Measurements from ENCODE around the gene CERS4.
"Not testable (repeated sequence)": the region's sequence is repeated elsewhere in the genome, so short reads cannot be mapped to it uniquely, and the experiment has no call there.

The CERS4 gene

DNA sequence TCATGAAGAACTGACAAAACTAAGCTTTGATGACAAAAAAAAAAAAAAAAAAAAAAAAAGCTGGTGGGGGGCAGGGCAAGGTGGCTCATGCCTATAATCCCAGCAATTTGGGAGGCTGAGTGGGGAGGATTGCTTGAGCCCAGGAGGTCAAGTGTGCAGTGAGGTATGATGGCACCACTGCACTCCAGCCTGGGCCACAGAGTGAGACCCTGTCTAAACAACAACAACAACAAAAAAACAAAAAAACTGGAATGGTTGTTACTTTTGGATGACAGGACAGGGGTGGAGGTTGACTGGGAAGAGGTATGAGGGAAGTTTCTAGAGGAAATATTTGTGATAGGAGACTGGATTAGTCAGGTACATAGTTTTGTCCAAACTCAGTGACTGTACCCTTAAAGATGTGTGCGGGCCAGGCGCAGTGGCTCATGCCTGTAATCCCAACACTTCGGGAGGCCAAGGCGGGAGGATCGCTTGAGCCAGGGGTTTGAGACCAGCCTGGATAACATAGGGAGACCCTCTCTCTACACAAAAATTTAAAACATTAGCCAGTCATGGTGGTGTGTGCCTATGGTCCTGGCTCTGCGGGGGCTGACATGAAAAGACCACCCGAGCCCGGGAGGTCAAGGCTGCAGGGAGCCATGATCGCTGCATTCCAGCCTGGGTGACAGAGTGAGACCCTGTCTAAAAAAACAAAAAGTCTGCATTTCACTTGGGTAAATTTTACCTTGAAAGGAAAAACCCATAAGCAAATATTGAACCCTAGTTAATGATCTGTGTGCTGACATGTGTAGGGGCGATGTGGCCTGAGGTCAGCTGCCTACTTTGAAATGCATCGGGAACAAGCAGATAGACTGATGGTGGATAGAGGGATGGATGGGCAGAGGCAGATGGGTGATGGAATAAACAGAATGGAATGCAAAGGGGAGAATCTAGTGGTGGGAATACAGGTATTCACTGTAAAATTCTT, 37.0 kb downstream of the CERS4 start:
- peaks cover 13% of the 10 kb centered on the region for H3K9me3 ChIP-seq (ENCODE audit: control insufficient read depth, insufficient read depth, low read depth, low read length)
- no peaks in the 10 kb centered on the region for H3K4me1 ChIP-seq (ENCODE audit: control insufficient read depth, insufficient read depth, low read length)
- H3K36me3 ChIP-seq (ENCODE audit: control insufficient read depth, insufficient read depth, low read length): peaks cover 40% of the 10 kb centered on the region
- no peaks in the 10 kb centered on the region for H3K27me3 ChIP-seq (ENCODE audit: control insufficient read depth, insufficient read depth, low read length)
- no peak overlapping the region for H3K27ac ChIP-seq (ENCODE audit: low read depth, low read length)
- H3K4me3 ChIP-seq (ENCODE audit: low read depth, low read length): no peak overlapping the region
- no peak overlapping the region for H3K9ac ChIP-seq (ENCODE audit: low read length)

- H3K27ac ChIP-seq (ENCODE audit: low read depth, low read length); H3K27me3 ChIP-seq (ENCODE audit: control insufficient read depth, insufficient read depth, low read length); H3K9ac ChIP-seq (ENCODE audit: low read length); H3K4me1 ChIP-seq (ENCODE audit: control insufficient read depth, insufficient read depth, low read length); H3K4me3 ChIP-seq (ENCODE audit: low read depth, low read length): not testable (repeated sequence)
- H3K36me3 ChIP-seq (ENCODE audit: control insufficient read depth, insufficient read depth, low read length): peaks cover 31% of the 10 kb centered on the region
- H3K9me3 ChIP-seq (ENCODE audit: control insufficient read depth, insufficient read depth, low read depth, low read length): peaks cover 10% of the 10 kb centered on the region
Observed at GRCh38 chr19:8247129-8247890, 38.1 kb downstream of the CERS4 start.

GRCh38 chr19:8248348-8249328, 39.5 kb downstream of the CERS4 start:
- Histone ChIP-seq H3K27me3 (ENCODE audit: control insufficient read depth, insufficient read depth, low read length) (no peaks in the 10 kb centered on the region), H3K9ac (ENCODE audit: low read length) (no peak overlapping the region), H3K4me3 (ENCODE audit: low read depth, low read length) (no peak overlapping the region), H3K27ac (ENCODE audit: low read depth, low read length) (no peak overlapping the region), H3K36me3 (ENCODE audit: control insufficient read depth, insufficient read depth, low read length) (peaks cover 23% of the 10 kb centered on the region), H3K4me1 (ENCODE audit: control insufficient read depth, insufficient read depth, low read length) (no peaks in the 10 kb centered on the region), H3K9me3 (ENCODE audit: control insufficient read depth, insufficient read depth, low read depth, low read length) (no peaks in the 10 kb centered on the region)

DNA sequence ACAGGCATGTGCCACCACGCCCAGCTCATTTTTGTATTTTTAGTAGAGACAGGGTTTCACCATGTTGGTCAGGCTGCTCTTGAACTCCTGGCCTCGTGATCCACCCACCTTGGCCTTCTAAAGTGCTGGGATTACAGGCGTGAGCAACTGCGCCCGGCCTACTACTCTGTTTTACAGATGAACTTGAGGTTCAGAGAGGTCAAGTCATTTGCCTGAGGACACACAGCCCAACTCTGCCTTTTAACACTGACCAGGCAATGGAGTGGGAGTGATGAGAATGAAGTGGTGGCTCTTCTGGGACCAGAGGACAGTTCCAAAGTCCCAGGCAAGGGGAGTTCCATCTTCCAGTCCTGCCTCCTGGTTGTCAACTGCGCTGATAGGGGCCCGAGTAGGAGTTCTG, 41.4 kb downstream of the CERS4 start:
- peaks cover 34% of the 10 kb centered on the region for H3K36me3 ChIP-seq (ENCODE audit: control insufficient read depth, insufficient read depth, low read length)
- H3K27me3 ChIP-seq (ENCODE audit: control insufficient read depth, insufficient read depth, low read length): no peaks in the 10 kb centered on the region
- H3K4me3 ChIP-seq (ENCODE audit: low read depth, low read length): no peak overlapping the region
- no peak overlapping the region for H3K9ac ChIP-seq (ENCODE audit: low read length)
- no peaks in the 10 kb centered on the region for H3K4me1 ChIP-seq (ENCODE audit: control insufficient read depth, insufficient read depth, low read length)
- H3K9me3 ChIP-seq (ENCODE audit: control insufficient read depth, insufficient read depth, low read depth, low read length): no peaks in the 10 kb centered on the region
- H3K27ac ChIP-seq (ENCODE audit: low read depth, low read length): no peak overlapping the region

GRCh38 chr19:8251025-8251472, 41.9 kb downstream of the CERS4 start:
- H3K4me1 ChIP-seq (ENCODE audit: control insufficient read depth, insufficient read depth, low read length): no peaks in the 10 kb centered on the region
- no peak overlapping the region for H3K27ac ChIP-seq (ENCODE audit: low read depth, low read length)
- no peak overlapping the region for H3K4me3 ChIP-seq (ENCODE audit: low read depth, low read length)
- H3K27me3 ChIP-seq (ENCODE audit: control insufficient read depth, insufficient read depth, low read length): no peaks in the 10 kb centered on the region
- no peaks in the 10 kb centered on the region for H3K9me3 ChIP-seq (ENCODE audit: control insufficient read depth, insufficient read depth, low read depth, low read length)
- no peak overlapping the region for H3K9ac ChIP-seq (ENCODE audit: low read length)
- H3K36me3 ChIP-seq (ENCODE audit: control insufficient read depth, insufficient read depth, low read length): peaks cover 39% of the 10 kb centered on the region

DNA sequence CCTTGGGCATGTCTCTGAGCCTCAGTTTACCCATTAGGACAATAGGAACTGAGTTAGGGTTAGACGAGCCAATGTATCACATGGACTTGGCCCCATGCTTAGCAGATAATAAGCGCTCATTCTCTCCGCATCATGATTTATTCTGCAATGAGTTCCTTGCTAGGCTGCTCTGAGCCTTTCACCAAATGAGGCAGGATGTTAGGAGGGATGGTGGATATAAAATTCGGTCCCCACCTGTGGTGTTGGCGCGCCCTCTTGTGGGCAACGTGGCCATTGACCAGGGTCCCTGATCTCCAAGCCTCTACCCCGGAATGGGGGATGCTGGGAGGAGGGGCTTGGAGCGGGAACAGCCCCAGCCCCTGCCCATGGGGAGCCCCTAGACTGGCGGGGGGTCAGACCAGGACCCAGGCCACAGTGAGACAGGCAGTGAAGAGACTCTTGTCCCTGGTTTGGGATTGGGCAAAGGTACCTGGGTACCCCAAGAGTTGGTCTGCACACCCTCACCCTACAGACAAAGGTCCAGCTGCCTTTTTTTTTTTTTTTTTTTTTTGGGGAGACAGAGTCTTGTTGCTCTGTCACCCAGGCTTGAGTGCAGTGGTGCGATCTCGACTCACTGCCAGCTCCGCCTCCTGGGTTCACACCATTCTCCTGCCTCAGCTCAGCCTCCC, 43.9 kb downstream of the CERS4 start:
- no peaks in the 10 kb centered on the region for H3K4me1 ChIP-seq (ENCODE audit: control insufficient read depth, insufficient read depth, low read length)
- no peak overlapping the region for H3K9ac ChIP-seq (ENCODE audit: low read length)
- H3K4me3 ChIP-seq (ENCODE audit: low read depth, low read length): no peak overlapping the region
- H3K27ac ChIP-seq (ENCODE audit: low read depth, low read length): no peak overlapping the region
- no peaks in the 10 kb centered on the region for H3K9me3 ChIP-seq (ENCODE audit: control insufficient read depth, insufficient read depth, low read depth, low read length)
- peaks cover 51% of the 10 kb centered on the region for H3K36me3 ChIP-seq (ENCODE audit: control insufficient read depth, insufficient read depth, low read length)
- no peaks in the 10 kb centered on the region for H3K27me3 ChIP-seq (ENCODE audit: control insufficient read depth, insufficient read depth, low read length)

GRCh38 chr19:8253678-8254077, 44.5 kb downstream of the CERS4 start:
- Histone ChIP-seq H3K9ac (ENCODE audit: low read length) (no peak overlapping the region), H3K27me3 (ENCODE audit: control insufficient read depth, insufficient read depth, low read length) (no peaks in the 10 kb centered on the region), H3K9me3 (ENCODE audit: control insufficient read depth, insufficient read depth, low read depth, low read length) (no peaks in the 10 kb centered on the region), H3K4me3 (ENCODE audit: low read depth, low read length) (no peak overlapping the region), H3K4me1 (ENCODE audit: control insufficient read depth, insufficient read depth, low read length) (no peaks in the 10 kb centered on the region), H3K36me3 (ENCODE audit: control insufficient read depth, insufficient read depth, low read length) (peaks cover 53% of the 10 kb centered on the region), H3K27ac (ENCODE audit: low read depth, low read length) (no peak overlapping the region)

DNA sequence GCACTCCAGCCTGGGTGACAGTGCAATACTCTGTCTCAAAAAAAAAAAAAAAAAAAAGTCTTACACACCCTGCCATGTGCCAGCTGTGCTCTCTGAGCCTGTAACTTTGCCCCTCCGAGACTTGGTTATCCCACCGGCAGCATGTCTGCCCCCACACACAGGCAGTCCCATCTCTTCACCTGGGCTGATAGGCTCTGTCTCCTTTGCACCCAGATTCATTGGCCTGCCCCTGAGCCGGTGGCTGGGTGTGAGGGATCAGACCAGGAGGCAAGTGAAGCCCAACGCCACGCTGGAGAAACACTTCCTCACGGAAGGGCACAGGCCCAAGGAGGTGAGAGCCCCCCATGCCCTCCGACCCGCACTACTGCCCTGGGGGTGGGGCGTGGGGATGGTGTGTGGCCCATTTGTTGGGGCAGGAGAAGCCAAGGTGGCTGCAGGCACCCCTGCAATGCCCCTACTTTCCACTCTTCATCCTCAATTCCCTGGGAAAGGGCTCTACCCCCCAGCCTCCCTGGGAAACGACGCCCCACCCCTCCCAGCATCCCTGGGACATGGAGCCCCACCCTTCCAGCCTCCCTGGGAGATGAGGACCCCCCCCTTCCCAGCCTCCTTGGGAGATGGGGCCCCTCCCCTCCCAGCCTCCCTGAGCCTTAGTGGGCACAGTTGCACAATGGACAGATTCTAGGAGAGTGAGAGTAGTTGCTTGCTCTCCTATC, 45.3 kb downstream of the CERS4 start:
- Histone ChIP-seq H3K27me3 (ENCODE audit: control insufficient read depth, insufficient read depth, low read length) (no peaks in the 10 kb centered on the region), H3K9ac (ENCODE audit: low read length) (no peak overlapping the region), H3K4me3 (ENCODE audit: low read depth, low read length) (no peak overlapping the region), H3K9me3 (ENCODE audit: control insufficient read depth, insufficient read depth, low read depth, low read length) (no peaks in the 10 kb centered on the region), H3K36me3 (ENCODE audit: control insufficient read depth, insufficient read depth, low read length) (peaks cover 60% of the 10 kb centered on the region), H3K27ac (ENCODE audit: low read depth, low read length) (no peak overlapping the region), H3K4me1 (ENCODE audit: control insufficient read depth, insufficient read depth, low read length) (0 out of 2 replicates have a peak, but pooled peaks cover under 1% of the 10 kb centered on the region)

DNA sequence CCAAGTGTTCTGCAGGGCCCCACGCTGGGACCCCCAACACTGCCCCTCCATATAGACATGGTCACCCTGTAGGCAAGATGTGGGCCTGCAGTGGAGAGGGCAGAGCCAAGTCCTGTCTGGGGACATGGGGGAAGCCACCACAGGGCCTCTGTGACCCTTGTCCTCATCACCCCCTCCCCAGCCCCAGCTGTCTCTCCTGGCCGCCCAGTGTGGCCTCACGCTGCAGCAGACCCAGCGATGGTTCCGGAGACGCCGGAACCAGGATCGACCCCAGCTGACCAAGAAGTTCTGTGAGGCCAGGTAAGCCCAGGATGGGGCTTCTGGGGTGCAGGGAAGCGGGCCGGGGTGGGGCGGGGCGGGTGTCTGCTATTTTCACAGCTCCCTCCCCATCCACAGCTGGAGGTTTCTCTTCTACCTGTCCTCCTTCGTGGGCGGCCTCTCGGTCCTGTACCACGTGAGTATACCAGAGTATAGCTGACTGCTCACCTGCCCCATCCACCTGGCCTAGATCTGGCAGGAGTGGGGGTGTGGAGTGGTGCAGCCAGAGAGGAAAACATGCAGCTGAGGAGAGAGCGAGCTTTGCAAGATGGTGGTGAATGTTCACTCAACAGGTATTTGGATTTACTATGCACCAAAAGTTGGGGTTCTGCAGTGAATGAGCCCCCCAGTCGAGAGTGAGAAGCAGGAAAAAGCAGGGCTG, 46.4 kb downstream of the CERS4 start:
- no peaks in the 10 kb centered on the region for H3K9me3 ChIP-seq (ENCODE audit: control insufficient read depth, insufficient read depth, low read depth, low read length)
- H3K4me3 ChIP-seq (ENCODE audit: low read depth, low read length): no peak overlapping the region
- H3K9ac ChIP-seq (ENCODE audit: low read length): no peak overlapping the region
- H3K36me3 ChIP-seq (ENCODE audit: control insufficient read depth, insufficient read depth, low read length): peaks cover 66% of the 10 kb centered on the region
- H3K4me1 ChIP-seq (ENCODE audit: control insufficient read depth, insufficient read depth, low read length): peaks cover 7% of the 10 kb centered on the region; the same call in 1 of the 2 replicates
- H3K27ac ChIP-seq (ENCODE audit: low read depth, low read length): no peak overlapping the region
- H3K27me3 ChIP-seq (ENCODE audit: control insufficient read depth, insufficient read depth, low read length): no peaks in the 10 kb centered on the region
